Jurkat, Clone E6-1 (cell line): ENCODE data around the gene OPCML.

Experiments used
- DNase-seq: peaks from one replicate; pipeline ENCODE4 v3.0.0-alpha.2; 2011; ENCODE audit warnings: low read depth, low spot score
- H3K4me3 ChIP-seq: 2 replicates; pipeline ENCODE4 v1.5.1; 2011; ENCODE audit warnings: mild to moderate bottlenecking, low read length, control low read depth, moderate library complexity

OPCML gene

DNA sequence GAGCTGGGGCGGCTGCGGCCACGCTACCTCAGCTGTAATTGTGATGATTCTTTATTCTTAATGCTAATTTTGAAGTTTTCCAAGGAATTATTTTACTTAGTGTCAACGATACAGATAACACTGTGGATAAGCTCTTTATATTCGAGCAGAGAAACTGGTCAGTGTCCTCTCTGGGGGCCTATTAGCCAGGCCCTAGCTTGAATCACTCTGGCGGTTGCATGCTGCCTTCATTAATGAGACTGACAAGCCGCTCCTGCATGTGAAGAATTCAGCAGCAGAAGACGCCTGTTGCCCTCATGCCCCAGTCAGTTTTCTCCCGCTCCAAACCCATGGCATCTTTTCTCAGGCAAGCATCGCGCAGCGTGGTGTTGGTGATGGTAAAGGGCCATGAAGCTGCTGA lies 851.7 kb downstream of the OPCML start:
- H3K4me3 ChIP-seq: no peak overlapping the region
- no peak for DNase-seq

DNA sequence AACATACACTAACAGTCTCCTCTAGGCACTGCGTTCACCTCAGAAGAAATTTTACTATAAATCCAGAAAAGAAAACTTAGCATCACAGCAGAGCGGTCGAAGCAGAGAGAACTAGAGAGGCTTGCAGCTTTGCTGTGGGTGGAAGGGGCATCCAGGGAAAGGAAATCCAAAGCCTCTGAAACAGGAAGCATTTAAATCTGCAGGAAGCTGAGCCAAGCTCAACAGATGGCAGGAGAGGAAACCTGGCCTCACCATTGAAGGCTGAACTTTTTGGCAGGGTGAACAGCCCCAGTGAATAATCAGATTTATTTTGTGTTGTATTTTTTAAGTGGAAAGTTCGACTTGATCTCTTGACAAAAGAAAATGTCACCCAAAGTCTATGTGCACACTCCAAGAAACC lies 858.1 kb downstream of the OPCML start:
- no peak for DNase-seq
- no peak overlapping the region for H3K4me3 ChIP-seq

DNA sequence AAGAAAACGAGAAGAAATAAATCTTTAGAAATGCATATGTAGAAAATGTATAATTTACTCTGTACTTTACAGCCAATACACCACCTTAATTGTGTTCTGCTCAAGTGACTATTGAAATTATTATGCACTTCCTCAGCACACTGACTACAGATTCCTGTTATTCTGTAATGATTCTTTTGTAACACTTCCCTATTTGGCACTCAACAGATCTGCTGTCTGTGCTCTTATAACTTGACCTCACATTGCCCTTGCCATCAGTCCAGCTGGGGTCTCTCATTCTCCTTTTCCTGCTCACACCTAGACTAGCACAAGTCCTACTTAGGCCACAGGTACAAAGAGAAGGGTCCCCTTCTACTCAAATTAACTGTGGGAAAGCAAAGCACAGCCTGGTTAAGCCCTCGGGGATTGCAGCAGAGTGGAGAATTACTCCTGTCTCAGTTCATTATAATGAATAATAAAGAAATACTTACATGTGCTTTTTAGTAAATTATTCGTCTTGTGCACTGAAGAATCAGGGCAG lies 860.4 kb downstream of the OPCML start:
- no peak overlapping the region for H3K4me3 ChIP-seq
- no peak for DNase-seq

DNA sequence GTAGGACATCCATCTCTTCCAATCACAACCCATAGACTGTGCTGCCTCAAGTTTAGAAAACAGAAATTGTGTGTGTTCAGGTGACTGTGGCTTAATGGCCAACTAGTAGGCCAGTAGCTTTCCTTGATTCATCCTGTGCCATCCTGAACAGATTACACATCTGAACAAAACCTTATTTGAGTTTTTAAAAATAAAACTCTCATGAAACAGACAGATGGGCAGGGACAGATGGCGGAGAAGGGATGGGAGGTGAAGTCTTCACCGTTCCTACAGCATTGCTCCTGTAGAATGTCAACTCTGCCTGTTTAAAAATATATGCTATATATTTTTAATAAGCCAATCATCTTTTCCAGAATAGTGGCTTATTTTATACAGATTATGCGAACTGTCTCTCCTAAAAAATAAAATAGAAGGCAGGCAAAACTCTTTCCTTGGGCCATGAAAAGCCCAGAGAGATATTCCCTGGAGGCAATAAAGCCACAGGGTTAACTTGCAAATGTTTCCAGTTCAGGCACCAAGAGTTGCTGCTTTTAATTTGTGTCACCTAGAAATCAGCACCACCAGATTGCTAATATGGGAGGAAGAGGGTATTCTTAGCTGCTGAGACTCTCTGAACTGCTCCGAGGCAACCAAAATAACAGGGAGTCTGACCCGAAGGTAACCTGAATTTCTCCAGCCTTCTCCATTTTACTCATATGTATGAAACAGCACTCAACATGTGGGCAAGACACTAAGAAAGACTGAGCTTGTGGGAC lies 861.2 kb downstream of the OPCML start:
- H3K4me3 ChIP-seq: no peak overlapping the region
- no peak for DNase-seq

- no peak for DNase-seq
- H3K4me3 ChIP-seq: no peak overlapping the region
Observed at GRCh38 chr11:132669949-132670348, 862.4 kb downstream of the OPCML start.

DNA sequence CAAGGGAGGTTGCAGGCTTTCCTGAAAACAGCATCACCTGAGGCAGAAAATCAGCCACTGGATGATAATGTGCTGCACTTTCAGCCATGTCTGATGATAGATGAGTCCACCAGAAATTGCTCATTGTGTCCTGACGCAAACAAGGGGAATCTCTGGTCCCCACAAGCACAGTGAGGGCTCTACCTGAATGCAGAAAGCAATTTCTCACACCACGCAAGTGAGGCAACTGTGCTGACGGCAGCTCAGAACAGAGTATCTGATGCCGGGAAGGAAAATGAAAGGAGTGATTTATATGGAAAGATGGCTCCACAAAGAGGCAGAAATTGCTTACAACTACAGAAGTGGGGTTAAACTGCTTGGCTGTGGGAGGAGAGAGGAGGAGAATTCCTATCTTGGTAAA lies 867.1 kb downstream of the OPCML start:
- no peak for DNase-seq
- no peak overlapping the region for H3K4me3 ChIP-seq

DNA sequence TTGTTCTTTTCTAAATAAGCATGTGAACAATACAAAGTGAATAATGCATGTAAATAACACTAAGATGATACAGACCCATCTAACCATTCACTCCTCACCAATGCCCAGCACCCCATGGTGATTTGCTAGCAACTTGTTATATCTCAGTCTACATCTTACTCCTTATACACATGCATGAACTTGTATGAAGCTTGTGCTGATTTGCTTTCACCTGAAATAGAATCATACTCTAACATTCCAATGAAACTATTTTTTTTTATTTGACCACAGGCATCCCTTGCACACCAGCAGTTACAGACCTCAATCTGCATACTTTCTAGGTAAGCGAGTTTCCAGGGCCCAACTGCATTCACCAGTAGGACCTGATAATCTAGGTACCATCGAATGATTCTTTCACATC lies 873.6 kb downstream of the OPCML start:
- no peak overlapping the region for H3K4me3 ChIP-seq

GRCh38 chr11:132658004-132658403 lies 874.3 kb downstream of the OPCML start:
- H3K4me3 ChIP-seq: no peak overlapping the region
- DNase-seq: no peak

More for the DNA sequence above, 873.6 kb downstream of the OPCML start:
- no peak for DNase-seq

DNA sequence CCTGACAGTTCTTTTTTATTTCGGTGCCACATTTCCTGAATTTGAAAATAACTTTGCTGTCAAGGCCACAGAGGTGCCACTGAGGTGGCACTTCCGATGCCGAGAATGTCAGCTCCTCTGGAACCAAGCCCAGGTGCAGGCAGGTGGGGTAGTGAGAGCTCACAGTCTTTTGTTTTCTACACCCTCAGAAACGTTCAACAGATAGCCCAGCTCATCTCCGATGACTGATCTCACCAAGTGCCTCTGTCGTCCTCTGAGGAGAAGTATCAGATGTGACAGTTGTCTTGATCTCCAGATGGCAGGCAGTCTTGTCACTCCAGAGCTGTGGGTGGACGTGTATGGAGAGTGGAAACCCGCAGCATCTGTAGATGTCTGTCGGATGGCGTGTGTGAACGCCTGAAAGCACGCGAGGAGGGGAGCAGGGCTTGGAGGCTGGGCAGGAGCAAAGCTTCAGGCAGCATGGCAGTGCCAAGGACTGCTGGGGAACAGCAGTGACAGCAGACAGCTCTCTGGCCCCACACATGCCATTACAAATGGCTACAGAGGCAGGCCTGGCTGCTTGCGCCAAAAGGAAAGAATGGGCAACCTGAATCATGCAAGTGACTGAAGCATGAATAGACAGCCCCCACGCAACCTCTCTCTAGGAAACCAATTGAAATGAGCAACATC lies 877.0 kb downstream of the OPCML start:
- H3K4me3 ChIP-seq: no peak overlapping the region
- no peak for DNase-seq

DNA sequence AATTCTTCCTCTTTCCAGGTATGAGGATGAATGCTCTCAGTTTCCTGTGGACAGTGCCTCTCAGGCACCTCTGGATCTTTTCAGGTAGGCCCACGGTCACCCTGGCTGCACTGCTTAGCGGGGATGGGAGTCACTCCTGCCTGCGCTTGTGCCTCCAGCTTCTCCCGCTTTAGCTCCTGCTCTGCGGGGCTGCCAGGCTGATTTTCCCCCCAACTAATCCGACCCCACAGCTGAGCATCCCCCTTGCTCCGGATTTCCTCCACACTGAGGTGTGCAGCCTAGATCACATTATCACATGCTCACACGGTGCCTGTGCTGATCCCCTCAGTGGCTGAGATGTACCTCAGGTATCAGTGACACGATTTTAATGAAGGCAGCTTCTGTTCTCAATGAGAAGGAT lies 879.1 kb downstream of the OPCML start:
- no peak for DNase-seq
- no peak overlapping the region for H3K4me3 ChIP-seq

- no peak for DNase-seq
- no peak overlapping the region for H3K4me3 ChIP-seq
Observed at GRCh38 chr11:132650969-132651720, 881.2 kb downstream of the OPCML start.

- no peak for DNase-seq
- no peak overlapping the region for H3K4me3 ChIP-seq
Observed at GRCh38 chr11:132649277-132649676, 883.0 kb downstream of the OPCML start.

DNA sequence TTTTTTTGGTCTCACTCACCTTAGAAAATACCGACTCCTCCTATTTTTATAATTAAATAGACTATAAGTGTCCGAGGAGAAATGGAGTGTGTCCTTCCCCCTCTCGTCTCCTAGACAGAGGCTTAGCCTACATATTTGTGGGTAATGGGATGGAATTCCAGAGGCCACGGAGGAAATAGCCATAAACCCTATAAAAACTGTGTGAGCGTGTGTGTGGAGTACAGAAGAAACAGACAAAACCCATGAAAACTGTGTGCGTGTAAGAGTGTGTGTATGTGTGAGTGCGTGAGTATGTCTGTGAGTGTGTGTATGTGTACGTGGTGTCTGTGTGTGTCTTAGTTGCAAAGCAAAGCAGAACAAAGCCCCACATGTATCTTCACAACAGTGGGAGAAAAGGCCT lies 883.5 kb downstream of the OPCML start:
- no peak overlapping the region for H3K4me3 ChIP-seq
- DNase-seq: no peak

DNA sequence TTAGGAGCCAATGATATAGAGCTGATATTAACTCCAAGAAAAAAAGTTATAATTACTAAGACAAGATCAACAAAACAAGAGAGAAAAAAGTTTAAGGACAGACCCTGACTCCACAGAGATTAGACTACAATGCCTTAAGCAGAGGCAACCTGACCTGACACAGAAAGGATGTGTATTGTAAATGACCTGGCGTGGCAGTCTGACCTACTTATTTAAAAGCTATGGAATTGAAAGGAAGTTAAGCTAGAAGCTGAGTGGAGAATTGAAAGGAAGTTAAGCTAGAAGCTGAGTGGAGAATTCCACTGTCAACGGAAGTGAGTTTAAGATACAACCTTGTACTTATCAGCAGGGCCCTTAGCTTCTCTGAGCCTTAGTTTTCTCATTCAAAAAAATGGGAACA lies 885.4 kb downstream of the OPCML start:
- no peak for DNase-seq
- no peak overlapping the region for H3K4me3 ChIP-seq

DNA sequence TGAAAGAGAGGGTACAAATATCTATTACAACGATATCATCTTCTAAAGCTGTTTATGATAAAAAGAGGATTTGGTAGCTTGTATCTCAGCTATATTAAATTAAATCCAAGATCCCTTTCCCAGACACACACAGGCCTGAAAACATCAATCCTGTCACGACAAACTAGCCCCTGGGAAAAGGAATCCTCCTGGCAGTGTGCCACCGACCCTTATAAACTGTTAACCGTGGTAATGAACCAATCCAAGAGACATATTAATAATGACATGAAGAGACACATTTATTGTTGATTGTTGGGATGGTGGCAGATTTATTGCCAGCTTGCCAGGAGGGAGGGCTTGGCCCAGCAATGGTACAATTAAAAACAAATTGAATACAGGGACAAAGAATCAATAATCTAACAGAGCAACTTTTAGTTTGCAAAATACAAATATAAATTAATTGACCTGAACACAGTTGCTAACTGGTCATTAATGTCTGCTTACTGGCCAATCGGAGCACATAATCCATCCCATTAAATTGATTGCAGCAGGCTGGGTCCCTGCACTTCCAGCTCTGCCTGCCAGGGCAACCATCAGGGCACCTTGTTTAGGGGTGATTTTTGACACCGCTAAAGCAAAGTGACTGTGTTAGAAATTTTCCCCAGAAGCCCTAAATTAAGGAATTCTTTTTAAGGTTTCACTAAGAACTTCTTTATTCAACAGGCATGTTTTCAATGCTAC lies 887.6 kb downstream of the OPCML start:
- H3K4me3 ChIP-seq: no peak overlapping the region
- no peak for DNase-seq

- no peak overlapping the region for H3K4me3 ChIP-seq
- no peak for DNase-seq
Observed at GRCh38 chr11:132643239-132643638, 889.1 kb downstream of the OPCML start.

DNA sequence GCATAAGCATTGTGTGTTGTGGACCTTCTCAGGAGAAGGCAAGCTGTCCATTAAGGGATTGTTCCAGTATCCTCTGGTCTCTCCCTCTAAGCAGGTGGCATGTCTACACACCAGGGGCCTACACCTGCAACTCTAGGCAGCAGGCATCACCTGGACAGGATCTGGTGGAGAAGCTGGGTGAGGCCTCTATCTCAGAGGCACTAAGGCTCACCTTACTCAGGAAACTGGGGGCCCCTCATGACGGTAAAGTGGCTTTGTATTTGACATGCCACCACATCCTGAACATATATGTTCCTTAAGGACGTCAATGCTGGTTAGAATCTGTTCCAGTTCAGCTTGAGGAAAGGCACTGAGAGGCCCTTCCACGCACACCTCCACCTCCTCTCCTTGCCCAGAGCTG lies 891.3 kb downstream of the OPCML start:
- H3K4me3 ChIP-seq: no peak overlapping the region
- peak; percentile 8 for DNase-seq

GRCh38 chr11:132639986-132640385 lies 892.3 kb downstream of the OPCML start:
- DNase-seq: no peak
- no peak overlapping the region for H3K4me3 ChIP-seq

DNA sequence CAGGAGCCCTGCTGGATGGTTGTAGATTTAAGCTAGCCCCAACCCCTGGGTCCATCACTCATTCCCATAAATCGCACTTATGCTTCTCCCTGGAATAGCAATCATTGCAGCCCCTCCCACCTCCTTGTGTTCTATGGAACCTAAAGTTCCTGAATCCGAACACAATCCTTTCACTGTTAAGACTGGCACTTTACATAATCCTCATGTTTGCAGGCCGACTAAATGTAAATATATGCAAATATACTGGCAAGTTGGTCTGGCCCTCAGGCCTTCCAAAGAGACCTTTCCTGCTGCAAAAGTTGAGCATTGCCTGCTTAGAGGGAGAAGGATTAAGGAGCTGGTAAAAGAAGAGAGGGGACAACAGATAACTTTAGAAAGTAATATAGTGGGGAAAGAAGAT lies 892.9 kb downstream of the OPCML start:
- no peak overlapping the region for H3K4me3 ChIP-seq
- DNase-seq: no peak
